Measurements from ENCODE around the gene RNH1. TPM values are rescaled to one million over a fixed set of nuclear protein-coding genes. Genes with fewer than 3 reads are reported as not detected.
"Not testable (repeated sequence)": the region's sequence is repeated elsewhere in the genome, so short reads cannot be mapped to it uniquely, and the experiment has no call there.

RNH1 gene
- total RNA-seq, 1 experiment from 2014 or later = 832 TPM

DNA sequence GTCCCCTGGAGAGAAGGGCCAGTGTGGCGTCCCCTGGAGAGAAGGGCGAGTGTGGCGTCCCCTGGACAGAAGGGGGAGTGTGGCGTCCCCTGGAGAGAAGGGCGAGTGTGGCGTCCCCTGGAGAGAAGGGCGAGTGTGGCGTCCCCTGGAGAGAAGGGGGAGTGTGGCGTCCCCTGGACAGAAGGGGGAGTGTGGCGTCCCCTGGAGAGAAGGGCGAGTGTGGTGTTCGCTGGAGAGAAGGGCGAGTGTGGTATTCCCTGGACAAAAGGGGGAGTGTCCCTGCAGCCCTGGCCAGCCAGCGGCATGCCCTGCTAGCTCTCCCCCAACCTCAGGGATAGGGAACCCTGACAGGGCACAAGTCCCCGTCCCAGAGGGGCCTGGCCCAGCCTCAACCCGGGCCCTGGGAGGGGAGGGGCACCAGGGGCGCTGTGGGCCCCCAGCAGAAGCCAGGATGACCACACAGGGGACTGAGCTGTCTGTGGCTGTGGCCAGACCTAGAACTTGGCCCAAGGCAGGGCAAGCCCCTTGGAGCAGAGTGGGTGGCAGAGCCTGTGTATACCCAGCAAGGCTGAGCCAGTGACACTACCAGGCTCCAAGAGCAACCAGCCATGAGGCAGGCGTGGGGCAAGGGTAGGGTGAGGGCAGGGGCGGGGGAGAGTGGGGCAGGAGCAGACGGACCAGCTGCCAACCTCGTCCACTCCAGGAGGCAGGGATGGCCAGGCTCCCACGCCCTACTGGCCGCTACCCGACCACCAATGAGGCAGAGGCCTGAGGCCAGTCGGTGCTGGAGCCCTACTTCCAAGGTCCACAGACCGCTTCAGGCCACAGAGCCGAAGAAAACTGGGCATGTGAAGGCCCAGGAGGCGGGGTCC, 24.2 kb upstream of the RNH1 start:
- Histone ChIP-seq H3K36me3 (peaks cover 34% of the 10 kb centered on the region), H3K4me3 (no peak overlapping the region), H3K9me3 (no peaks in the 10 kb centered on the region), H3K27me3 (no peaks in the 10 kb centered on the region)
- DNase-seq = no peak

DNA sequence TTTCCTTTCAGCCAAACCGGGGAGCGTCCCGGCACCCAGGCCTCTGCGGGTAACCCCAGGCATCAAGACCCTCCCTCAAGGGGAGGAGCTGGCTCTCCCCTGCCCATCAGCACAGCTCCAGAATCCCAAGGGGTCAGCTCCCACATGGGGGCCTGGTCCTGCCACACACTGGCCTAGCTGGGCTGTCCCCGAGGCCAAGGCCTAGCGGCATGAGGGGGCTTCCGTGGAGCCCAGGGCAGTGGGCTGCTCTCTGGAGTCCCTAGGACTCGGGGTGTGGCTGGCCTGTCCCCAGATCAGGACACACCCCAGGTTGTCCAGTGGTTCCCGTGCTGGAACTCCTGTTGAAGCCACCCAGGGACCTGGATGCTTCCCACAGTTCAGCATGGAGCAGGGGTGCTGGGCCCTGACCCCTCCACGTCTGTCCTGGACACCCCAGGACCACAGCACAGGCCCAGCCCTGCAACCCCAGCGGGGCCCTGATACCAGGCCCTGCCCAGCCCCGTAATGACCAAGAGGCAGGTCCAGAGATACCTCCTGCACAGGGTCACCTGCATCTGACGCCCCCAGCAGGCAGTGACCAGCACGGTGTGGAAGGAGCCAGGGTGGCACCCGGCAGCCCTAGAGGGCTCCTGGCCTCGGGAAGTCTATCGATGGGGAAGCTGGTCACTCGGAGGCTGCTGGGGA, 22.8 kb upstream of the RNH1 start:
- Histone ChIP-seq H3K36me3 (peaks cover 34% of the 10 kb centered on the region), H3K27me3 (no peaks in the 10 kb centered on the region), H3K9me3 (no peaks in the 10 kb centered on the region), H3K4me3 (no peak overlapping the region)
- no peak for DNase-seq

- Histone ChIP-seq H3K27me3 (no peaks in the 10 kb centered on the region), H3K9me3 (no peaks in the 10 kb centered on the region), H3K36me3 (peaks cover 28% of the 10 kb centered on the region), H3K4me3 (no peak overlapping the region)
- no peak for DNase-seq
These were observed 22.0 kb upstream of the RNH1 start for GRCh38 chr11:528815-529727.

DNA sequence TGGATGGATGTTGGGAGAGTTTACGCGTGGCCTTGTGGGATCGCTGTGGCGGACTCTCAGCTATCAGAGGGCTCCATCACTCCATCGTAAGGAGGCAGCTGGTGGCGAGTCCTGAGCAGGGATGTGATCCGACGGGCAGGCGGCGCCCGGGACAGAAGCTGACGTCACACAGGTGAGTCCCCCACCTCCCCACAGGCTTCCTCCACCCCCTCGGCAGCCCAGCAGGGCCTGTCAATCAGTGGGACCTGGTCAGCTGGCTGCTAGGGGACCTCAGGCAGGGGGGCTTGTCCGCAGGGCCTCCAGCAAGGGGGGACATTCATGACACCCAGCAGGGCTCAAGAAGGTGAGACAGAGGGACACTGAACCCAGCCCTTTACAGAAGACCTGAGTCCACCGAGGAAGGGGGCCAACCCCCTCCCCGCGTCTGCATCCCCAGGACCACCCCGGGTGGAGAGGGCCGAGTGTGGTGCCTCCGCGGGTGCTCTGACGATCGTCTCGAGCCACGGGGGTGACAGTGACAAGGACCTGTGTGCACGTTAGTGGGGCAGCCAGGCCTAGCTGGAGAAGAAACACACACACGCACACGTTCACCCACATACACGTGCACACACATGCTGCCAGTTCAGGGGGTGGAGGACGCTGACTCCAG, 21.2 kb upstream of the RNH1 start:
- Histone ChIP-seq H3K9me3 (no peaks in the 10 kb centered on the region), H3K36me3 (peaks cover 20% of the 10 kb centered on the region), H3K27me3 (no peaks in the 10 kb centered on the region), H3K4me3 (no peak overlapping the region)
- DNase-seq = no peak

DNA sequence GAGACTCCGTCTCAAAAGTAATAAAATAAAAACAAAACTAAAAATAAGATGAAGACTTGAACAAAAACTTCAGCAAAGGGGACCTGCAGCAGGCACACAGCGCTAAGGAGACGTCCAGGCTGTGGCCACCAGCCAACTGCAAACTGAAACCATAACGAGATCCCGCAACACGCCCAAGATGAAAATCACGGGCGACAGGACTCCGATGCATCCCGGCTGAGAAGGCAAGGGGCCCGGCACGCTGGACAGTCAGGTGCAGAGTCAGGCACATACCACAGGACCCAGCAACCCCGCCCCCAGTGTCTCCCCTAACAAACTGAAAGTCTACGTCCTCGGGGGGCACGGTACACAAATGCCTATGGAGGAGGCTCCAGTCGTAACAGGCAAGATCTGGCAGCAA, 19.1 kb upstream of the RNH1 start:
- Histone ChIP-seq H3K36me3 (no peaks in the 10 kb centered on the region; the same call in 1 of the 2 replicates), H3K4me3 (peak overlapping the region; percentile 43)

DNA sequence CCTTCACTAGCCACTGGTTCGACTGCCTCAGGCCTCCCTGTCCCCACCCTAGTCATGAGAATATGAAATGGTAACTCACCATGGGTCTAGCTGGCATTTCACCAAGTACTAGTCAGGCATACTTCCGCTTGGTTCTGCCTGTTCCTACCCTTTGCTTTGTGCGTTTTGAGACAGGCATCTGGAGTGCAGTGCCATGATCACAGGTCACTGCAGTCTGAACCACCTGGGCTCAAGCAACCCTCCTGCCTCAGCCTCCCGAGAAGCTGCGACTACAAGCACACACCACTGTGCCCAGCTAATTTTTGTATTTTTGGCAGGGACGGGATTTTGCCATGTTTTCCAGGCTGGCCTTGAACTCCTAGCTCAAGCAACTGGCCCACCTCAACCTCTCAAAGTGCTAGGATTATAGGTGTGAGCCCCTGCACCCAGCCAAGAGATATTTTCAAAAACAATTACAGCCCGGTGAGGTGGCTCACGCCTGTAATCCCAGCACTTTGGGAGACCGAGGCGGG, 14.2 kb upstream of the RNH1 start:
- no peak for DNase-seq
- H3K9me3 ChIP-seq = peaks cover 8% of the 10 kb centered on the region; the same call in 1 of the 2 replicates
- no peaks in the 10 kb centered on the region for H3K27me3 ChIP-seq
- H3K36me3 ChIP-seq = peaks cover 6% of the 10 kb centered on the region; the same call in 1 of the 2 replicates
- H3K4me3 ChIP-seq = no peak overlapping the region

More for the DNA sequence above, 19.1 kb upstream of the RNH1 start:
- Histone ChIP-seq H3K27me3 (no peaks in the 10 kb centered on the region), H3K9me3 (no peaks in the 10 kb centered on the region)
- peak; percentile 23 for DNase-seq

DNA sequence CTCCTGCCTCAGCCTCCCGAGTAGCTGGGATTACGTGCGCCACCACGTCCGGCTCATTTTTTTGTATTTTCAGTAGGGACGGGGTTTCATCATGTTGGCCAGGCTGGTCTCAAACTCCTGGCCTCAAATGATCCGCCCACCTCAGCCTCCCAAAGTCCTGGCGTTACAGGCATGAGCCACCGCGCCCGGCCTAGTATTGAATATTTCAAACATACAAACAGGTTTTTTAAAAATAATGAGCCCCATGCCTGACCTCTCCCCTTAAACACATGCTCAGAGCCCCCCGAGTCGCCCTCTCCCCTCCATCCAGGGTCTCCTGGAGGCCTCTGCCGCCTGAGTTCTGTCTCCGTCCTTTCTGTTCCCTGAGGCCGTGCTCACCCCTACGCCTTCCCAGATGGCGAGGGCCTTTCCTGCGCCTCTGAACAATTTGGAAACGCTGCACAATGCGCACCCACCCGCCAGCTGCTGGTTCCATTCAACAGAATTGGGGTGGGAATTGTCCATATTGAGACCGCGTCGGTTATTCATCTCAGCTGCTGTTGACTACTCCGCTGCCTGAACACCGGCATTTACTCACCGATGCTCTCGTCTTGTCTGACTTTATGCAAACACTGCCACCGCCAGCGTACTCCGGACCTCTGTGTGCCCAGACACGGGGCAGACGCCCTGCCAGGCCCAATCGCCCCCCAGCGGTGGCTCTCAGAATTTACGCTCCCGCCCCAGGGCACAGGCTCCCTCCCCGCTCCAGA, 13.6 kb upstream of the RNH1 start:
- Histone ChIP-seq H3K36me3 (peaks cover 10% of the 10 kb centered on the region), H3K9me3 (peaks cover 12% of the 10 kb centered on the region), H3K27me3 (no peaks in the 10 kb centered on the region), H3K4me3 (no peak overlapping the region)
- DNase-seq = no peak

DNA sequence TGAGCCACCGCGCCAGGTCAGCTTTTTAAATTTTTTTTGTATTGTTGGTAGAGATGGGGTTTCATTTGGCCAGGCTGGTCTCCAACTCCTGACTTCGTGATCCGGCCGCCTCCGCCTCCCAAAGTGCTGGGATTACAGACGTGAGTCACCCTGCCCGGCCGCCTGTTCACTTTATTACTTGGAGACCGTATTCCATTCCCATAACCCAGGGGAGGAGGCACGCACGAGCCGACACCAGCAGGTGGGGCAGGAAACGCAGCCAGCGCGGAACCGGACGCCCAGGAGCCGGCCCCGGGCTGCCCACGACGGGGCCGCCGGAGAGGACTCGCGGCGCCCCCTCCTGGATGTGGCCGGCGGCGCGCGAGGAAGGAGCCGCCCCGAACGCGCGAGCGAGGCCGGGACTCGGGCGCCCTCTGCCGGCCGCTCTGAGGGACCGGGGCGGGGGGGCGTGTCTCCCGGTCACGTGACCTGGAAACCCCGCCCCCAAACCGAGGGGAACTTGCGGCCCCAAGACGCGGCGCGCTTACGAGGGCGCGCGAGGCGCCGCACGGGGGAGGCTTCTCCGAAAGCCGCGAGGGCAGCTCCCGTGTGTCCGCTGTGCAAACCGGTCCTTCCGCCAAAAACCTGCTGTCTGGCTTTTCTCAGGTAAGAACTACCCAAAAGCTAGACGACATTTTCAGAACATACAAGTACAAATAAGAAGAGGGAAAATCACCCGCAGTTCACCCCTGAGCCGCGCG, 11.6 kb upstream of the RNH1 start:
- Histone ChIP-seq H3K36me3 (peaks cover 30% of the 10 kb centered on the region), H3K9me3 (peaks cover 17% of the 10 kb centered on the region), H3K27me3 (no peaks in the 10 kb centered on the region), H3K4me3 (peak overlapping the region; percentile 29)
- DNase-seq = peak; percentile 99

DNA sequence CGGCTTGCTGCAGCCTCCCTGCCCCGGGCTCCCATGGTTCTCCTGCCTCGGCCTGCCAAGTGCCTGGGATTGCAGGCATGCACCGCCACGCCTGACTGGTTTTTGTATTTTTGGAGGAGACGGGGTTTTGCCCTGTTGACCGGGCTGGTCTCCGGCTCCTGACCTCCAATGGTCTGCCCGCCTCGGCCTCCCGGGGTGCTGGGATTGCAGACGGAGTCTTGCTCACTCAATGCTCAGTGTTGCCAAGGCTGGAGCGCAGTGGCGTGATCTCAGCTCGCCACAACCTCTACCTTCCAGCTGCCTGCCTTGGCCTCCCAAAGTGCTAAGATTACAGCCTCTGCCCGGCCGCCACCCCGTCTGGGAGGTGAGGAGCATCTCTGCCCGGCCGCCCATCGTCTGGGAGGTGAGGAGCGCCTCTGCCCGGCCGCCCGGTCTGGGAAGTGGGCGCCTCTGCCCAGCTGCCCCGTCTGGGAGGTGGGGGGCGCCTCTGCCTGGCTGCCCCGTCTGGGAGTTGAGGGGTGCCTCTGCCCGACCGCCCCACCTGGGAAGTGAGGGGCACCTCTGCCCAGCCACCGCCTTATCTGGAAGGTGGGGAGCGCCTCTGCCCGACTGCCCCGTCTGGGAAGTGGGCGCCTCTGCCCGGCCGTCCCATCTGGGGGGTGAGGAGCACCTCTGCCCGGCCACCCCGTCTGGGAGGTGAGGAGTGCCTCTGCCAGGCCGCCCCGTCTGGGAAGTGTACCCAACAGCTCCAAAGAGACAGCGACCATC, 10.1 kb upstream of the RNH1 start:
- DNase-seq, H3K4me3 ChIP-seq, H3K27me3 ChIP-seq: not testable (repeated sequence)
- peaks cover 17% of the 10 kb centered on the region for H3K9me3 ChIP-seq
- H3K36me3 ChIP-seq = peaks cover 44% of the 10 kb centered on the region

DNA sequence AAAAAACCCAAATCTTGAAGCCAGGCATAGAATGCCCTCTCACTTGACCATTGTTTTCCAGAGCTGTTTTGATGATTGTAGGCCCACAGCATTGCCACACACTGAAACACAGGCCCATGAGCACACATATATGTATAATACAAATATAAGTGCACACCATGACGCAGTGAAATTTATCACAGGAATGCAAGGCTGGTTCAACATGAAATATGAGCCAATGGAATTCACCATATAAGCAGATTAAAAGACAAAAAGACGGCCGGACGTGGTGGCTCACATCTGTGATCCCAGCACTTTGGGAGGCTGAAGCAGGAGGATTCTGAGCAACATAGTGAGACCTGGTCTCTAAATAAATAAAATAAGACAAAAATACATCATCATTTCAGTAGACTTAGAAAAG, 9.4 kb upstream of the RNH1 start:
- Histone ChIP-seq H3K4me3 (no peak overlapping the region), H3K27me3 (no peaks in the 10 kb centered on the region), H3K36me3 (peaks cover 50% of the 10 kb centered on the region), H3K9me3 (peaks cover 17% of the 10 kb centered on the region)
- no peak for DNase-seq

DNA sequence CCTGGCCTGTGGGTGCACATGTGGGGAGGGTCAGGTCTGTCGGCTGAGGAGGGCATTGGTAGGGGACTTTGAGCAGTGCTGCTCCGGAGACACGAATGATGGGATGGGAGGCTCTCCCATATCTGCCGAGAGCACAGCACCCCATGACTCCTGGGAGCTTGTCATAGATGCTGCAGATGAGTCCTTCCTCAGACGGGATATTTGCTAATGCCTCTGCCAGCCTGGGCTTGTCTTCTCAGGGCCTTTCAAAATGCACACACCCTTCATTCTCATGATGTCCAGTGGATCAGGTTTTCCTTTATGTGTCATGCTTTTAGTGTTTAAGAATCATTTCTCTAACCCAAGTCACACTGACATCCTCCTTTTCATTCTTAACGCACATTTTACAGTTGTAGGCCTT, 8.1 kb upstream of the RNH1 start:
- Histone ChIP-seq H3K9me3 (peaks cover 17% of the 10 kb centered on the region), H3K27me3 (no peaks in the 10 kb centered on the region), H3K4me3 (no peak overlapping the region), H3K36me3 (peaks cover 60% of the 10 kb centered on the region)
- DNase-seq = no peak

GRCh38 chr11:514606-515005, 7.6 kb upstream of the RNH1 start:
- Histone ChIP-seq H3K27me3 (no peaks in the 10 kb centered on the region), H3K36me3 (peaks cover 65% of the 10 kb centered on the region), H3K4me3 (no peak overlapping the region), H3K9me3 (peaks cover 17% of the 10 kb centered on the region)
- no peak for DNase-seq

GRCh38 chr11:512761-513595, 5.9 kb upstream of the RNH1 start:
- Histone ChIP-seq H3K4me3 (no peak overlapping the region), H3K27me3 (no peaks in the 10 kb centered on the region), H3K36me3 (peaks cover 80% of the 10 kb centered on the region), H3K9me3 (peaks cover 17% of the 10 kb centered on the region)
- DNase-seq = no peak

DNA sequence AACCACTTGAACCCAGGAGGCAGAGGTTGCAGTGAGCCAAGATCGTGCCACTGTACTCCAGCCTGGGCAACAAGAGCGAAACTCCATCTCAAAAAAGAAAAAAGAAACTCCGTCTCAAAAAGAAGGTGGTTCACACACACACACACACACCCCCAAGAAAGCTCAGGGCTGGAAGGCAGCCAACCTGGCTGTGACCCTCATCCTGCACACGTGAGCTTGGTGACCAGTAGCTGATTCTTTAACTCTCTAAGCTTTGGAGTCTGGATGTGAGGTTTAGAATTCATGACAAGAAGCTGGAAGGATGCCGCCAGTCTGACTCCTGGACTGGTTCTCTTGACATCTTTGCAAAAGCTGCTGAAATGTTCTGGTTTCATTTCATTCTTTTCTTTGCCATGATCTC, 1.9 kb upstream of the RNH1 start:
- H3K36me3 ChIP-seq = peaks cover 77% of the 10 kb centered on the region
- no peak overlapping the region for H3K4me3 ChIP-seq
- H3K9me3 ChIP-seq = no peaks in the 10 kb centered on the region
- H3K27me3 ChIP-seq = no peaks in the 10 kb centered on the region
- no peak for DNase-seq

All from MG63 (cell line).